Spleen (tissue), 11 donors: ENCODE data around the gene SOST. TPM values are rescaled to one million over a fixed set of nuclear protein-coding genes. Genes with fewer than 3 reads are reported as not detected.

ENCODE experiments used
- DNase-seq: peaks from one replicate; pipeline ENCODE4 v3.0.0-alpha.2; 2020
- H3K27ac ChIP-seq, 8 donors: fragments of 200-600 bp; sonication (generic) in 7 of 8; 1 replicate in 4 of 8; 2 replicates in 4 of 8; pipeline versions ENCODE4 v1.5.0 to v1.8.0; 2016 to 2021; ENCODE audit warnings: inconsistent platforms in 4 of 8, mild to moderate bottlenecking in 4 of 8, moderate library complexity in 1 of 8
- H3K27me3 ChIP-seq, 7 donors: fragments of 200-600 bp; sonication (generic) in 6 of 7; replicated peaks in 1 of 7; 1 replicate in 4 of 7; 2 replicates in 3 of 7; pipeline versions ENCODE4 v1.5.0 to v1.8.0; 2016 to 2021; ENCODE audit warnings: inconsistent platforms in 3 of 7, mild to moderate bottlenecking in 1 of 7
- H3K36me3 ChIP-seq, 6 donors: fragments of 200-600 bp; sonication (generic) in 5 of 6; 1 replicate in 4 of 6; 2 replicates in 2 of 6; pipeline versions ENCODE4 v1.5.0 to v1.8.0; 2016 to 2021; ENCODE audit warnings: inconsistent platforms in 2 of 6
- H3K4me1 ChIP-seq, 6 donors: fragments of 200-600 bp; sonication (generic) in 5 of 6; 1 replicate in 3 of 6; 2 replicates in 3 of 6; pipeline versions ENCODE4 v1.5.0 to v1.8.0; 2016 to 2021; ENCODE audit warnings: inconsistent platforms in 3 of 6
- H3K4me3 ChIP-seq, 8 donors: fragments of 200-600 bp; sonication (generic) in 7 of 8; 1 replicate in 4 of 8; 2 replicates in 4 of 8; pipeline versions ENCODE4 v1.5.0 to v1.8.0; 2016 to 2021; ENCODE audit warnings: inconsistent platforms in 4 of 8, mild to moderate bottlenecking in 4 of 8, moderate library complexity in 2 of 8
- H3K9me3 ChIP-seq, 8 donors: fragments of 200-600 bp; sonication (generic) in 7 of 8; 1 replicate in 4 of 8; 2 replicates in 4 of 8; pipeline versions ENCODE4 v1.5.0 to v1.8.0; 2016 to 2021; ENCODE audit warnings: inconsistent platforms in 4 of 8
- CTCF ChIP-seq, 11 experiments: fragments of 200-600 bp in 7 of 11; fragments of 450-650 bp in 4 of 11; sonication (generic) in 4 of 11; IDR thresholded peaks in 8 of 11; conservative IDR thresholded peaks in 3 of 11; 1 replicate in 7 of 11; 2 replicates in 4 of 11; pipeline versions ENCODE4 v1.4.0 to v1.8.0; 2016 to 2021; ENCODE audit warnings: antibody characterized with exemption in 11 of 11, inconsistent platforms in 4 of 11, mild to moderate bottlenecking in 1 of 11
- POLR2A ChIP-seq, 3 donors: fragments of 450-650 bp; IDR thresholded peaks; one replicate each; pipeline ENCODE4 v1.5.1; 2017; ENCODE audit warnings: antibody characterized with exemption in 3 of 3, mild to moderate bottlenecking in 1 of 3
- POLR2AphosphoS5 ChIP-seq, 3 donors: sonication (generic); formaldehyde crosslinking; IDR thresholded peaks; one replicate each; pipeline ENCODE4 v1.5.1; 2017; ENCODE audit warnings: antibody characterized with exemption in 3 of 3
- WGBS, 5 donors: extraction: QIAGEN DNeasy Blood & Tissue Kit in 3 of 5; methylation state at CpG; one replicate each; pipeline versions ENCODE4 v1.1.5 to v1.1.7; 2013 to 2018; 5-methylcytosine and 5-hydroxymethylcytosine counted together
- intact Hi-C: fragments of 100-400 bp; cut with DNase I; formaldehyde crosslinking; loops from one replicate; pipeline ENCODE4 v1.15.0; 2023; ENCODE audit warnings: low total_unique reads
- polyA plus RNA-seq, 3 donors: library from polyadenylated mRNA; stranded (reverse); fragments of 200-250 nt; gene quantifications; one replicate each; pipeline ENCODE4 v1.2.1, GENCODE V29; 2013
- total RNA-seq, 7 donors: library from RNA; depleted of rRNA in 3 of 7; stranded (reverse); fragments of >200 nt in 3 of 7; fragmentation: NEBNext Ultra II Directional in 4 of 7; extraction: Animal tissue kit (Norgen Biotek cat#: 25700) in 4 of 7; gene quantifications; one replicate each; pipeline versions ENCODE4 v1.1.0 to v1.2.1, GENCODE V29; 2016 to 2021
- donor health status: healthy with polysubstance abuse.
- donor health status: DM: no; HTN: no; CAD: no; lungs with moderate emphysema.
- donor health status: DM: no; HTN: no; CAD: no.
- donor health status: Bipolar disorder and iron deficiency.
- donor health status: healthy.
- donor health status: DM: no; HTN: no; CAD: no.
- donor health status: DM: yes; HTN: yes; CAD: no.

SOST gene
- total and polyA plus RNA-seq, 10 donors: 0.04 TPM; not detected in 9

GRCh38 chr17:43760254-43760852 lies 1.8 kb upstream of the SOST start:
- Histone ChIP-seq H3K9me3 (no peaks in the 10 kb centered on the region), H3K4me3 (no peak overlapping the region), H3K27me3 (peaks cover 0 to 38% (median 11%) of the 10 kb centered on the region in 7 donors), H3K27ac (no peak overlapping the region), H3K36me3 (no peaks in the 10 kb centered on the region), H3K4me1 (peaks cover 4 to 26% (median 9%) of the 10 kb centered on the region in 6 donors)
- peak; percentile 95 for DNase-seq
- 10 to 16% (median 15%) methylated on average over 10 of the region's 10 CpGs for WGBS, 5 donors
- peak in 1 of 3 donors; percentile 37 for TF ChIP-seq POLR2AphosphoS5 (IDR thresholded peaks at IDR 0.05)
- peak; percentile 90 to 99 (median 96) for TF ChIP-seq CTCF (IDR thresholded peaks at IDR 0.05 in 8 of 11, conservative IDR thresholded peaks at IDR 0.05 in 3 of 11)
- no peak for TF ChIP-seq POLR2A (IDR thresholded peaks at IDR 0.05)
- intact Hi-C loops: loop anchor here (2.0 to 10.0 kb wide), 2 partner anchors 66 to 186 kb away; no protein-coding TSS in a partner anchor

GRCh38 chr17:43759836-43760235 lies 1.2 kb upstream of the SOST start:
- Histone ChIP-seq H3K36me3 (no peaks in the 10 kb centered on the region), H3K27me3 (peaks cover 0 to 43% (median 16%) of the 10 kb centered on the region in 7 donors), H3K9me3 (no peaks in the 10 kb centered on the region), H3K4me1 (peaks cover 9 to 26% (median 14%) of the 10 kb centered on the region in 6 donors), H3K27ac (no peak overlapping the region), H3K4me3 (no peak overlapping the region)
- intact Hi-C loops: loop anchor here (2.0 to 10.0 kb wide), 2 partner anchors 65 to 185 kb away; no protein-coding TSS in a partner anchor
- TF ChIP-seq POLR2AphosphoS5 (IDR thresholded peaks at IDR 0.05) (no peak), CTCF (IDR thresholded peaks at IDR 0.05 in 8 of 11, conservative IDR thresholded peaks at IDR 0.05 in 3 of 11) (no peak), POLR2A (IDR thresholded peaks at IDR 0.05) (no peak)
- 77 to 88% (median 82%) methylated on average over 7 of the region's 7 CpGs for WGBS, 5 donors
- DNase-seq: no peak

GRCh38 chr17:43758086-43758485 lies 505 bp downstream of the SOST start:
- Histone ChIP-seq H3K9me3 (no peaks in the 10 kb centered on the region), H3K27me3 (peaks cover 0 to 53% (median 18%) of the 10 kb centered on the region in 7 donors), H3K4me1 (peaks cover 11 to 35% (median 22%) of the 10 kb centered on the region in 6 donors), H3K4me3 (no peak overlapping the region), H3K27ac (no peak overlapping the region), H3K36me3 (no peaks in the 10 kb centered on the region)
- DNase-seq: no peak
- WGBS, 5 donors: 79 to 91% (median 80%) methylated on average over 6 of the region's 6 CpGs
- TF ChIP-seq POLR2AphosphoS5 (IDR thresholded peaks at IDR 0.05) (no peak), CTCF (IDR thresholded peaks at IDR 0.05 in 8 of 11, conservative IDR thresholded peaks at IDR 0.05 in 3 of 11) (no peak), POLR2A (IDR thresholded peaks at IDR 0.05) (no peak)
- intact Hi-C loops: no loop called here

GRCh38 chr17:43757171-43757660 lies 1.4 kb downstream of the SOST start:
- intact Hi-C loops: no loop called here
- DNase-seq: no peak
- WGBS, 5 donors: 58 to 87% (median 82%) methylated on average over 5 to 8 of the region's 8 CpGs
- Histone ChIP-seq H3K4me1 (peaks cover 11 to 35% (median 22%) of the 10 kb centered on the region in 6 donors), H3K36me3 (no peaks in the 10 kb centered on the region), H3K27me3 (peaks cover 0 to 53% (median 18%) of the 10 kb centered on the region in 7 donors), H3K9me3 (no peaks in the 10 kb centered on the region), H3K4me3 (no peak overlapping the region), H3K27ac (no peak overlapping the region)
- TF ChIP-seq CTCF (IDR thresholded peaks at IDR 0.05 in 8 of 11, conservative IDR thresholded peaks at IDR 0.05 in 3 of 11) (no peak), POLR2A (IDR thresholded peaks at IDR 0.05) (no peak), POLR2AphosphoS5 (IDR thresholded peaks at IDR 0.05) (no peak)
